Activated naive CD4-positive, alpha-beta T cell treated with anti-CD3 and anti-CD28 coated beads for 36 hours (primary cell): ENCODE results near the gene DNAI4. TPM values are rescaled to one million over a fixed set of nuclear protein-coding genes. Genes with fewer than 3 reads are reported as not detected.

Source experiments
- CTCF ChIA-PET: fragments of 350-600 bp; sonication (Branson Sonifier 250); formaldehyde crosslinking; loops from one replicate; lab custom pipeline; 2021; ENCODE audit warnings: antibody characterized with exemption; lab: Charles Lee
- DNase-seq: peaks from one replicate; pipeline ENCODE4 v3.0.0-alpha.2; 2020
- H3K27ac Mint-ChIP-seq: one replicate; pipeline ENCODE4 v1.8.0; 2021; ENCODE audit warnings: mild to moderate bottlenecking, mixed read lengths
- H3K27me3 Mint-ChIP-seq: one replicate; pipeline ENCODE4 v1.8.0; 2021; ENCODE audit warnings: low read depth, mixed read lengths
- H3K36me3 Mint-ChIP-seq: one replicate; pipeline ENCODE4 v1.8.0; 2021; ENCODE audit warnings: low read depth, mixed read lengths
- H3K4me1 Mint-ChIP-seq: one replicate; pipeline ENCODE4 v1.8.0; 2021; ENCODE audit warnings: low read depth, mixed read lengths
- H3K4me3 Mint-ChIP-seq: one replicate; pipeline ENCODE4 v1.8.0; 2021; ENCODE audit warnings: mild to moderate bottlenecking, moderate library complexity, mixed read lengths
- H3K9me3 Mint-ChIP-seq: one replicate; pipeline ENCODE4 v1.8.0; 2021; ENCODE audit warnings: mixed read lengths
- intact Hi-C: fragments of 100-400 bp; cut with micrococcal nuclease; formaldehyde crosslinking; loops from one replicate; pipeline ENCODE4 v1.15.1; 2023
- total RNA-seq, 2 experiments: library from RNA; stranded (reverse); gene quantifications; one replicate each; pipeline ENCODE4 v1.2.3, GENCODE V29; 2021

The DNAI4 gene
- total RNA-seq, 2 experiments from 2014 or later = 0.83 to 1.5 TPM

GRCh38 chr1:66773227-66773626 lies 151.4 kb downstream of the DNAI4 start:
- DNase-seq = no peak
- no peaks in the 10 kb centered on the region for H3K9me3 Mint-ChIP-seq
- CTCF ChIA-PET = no interaction called here
- H3K27me3 Mint-ChIP-seq = no peaks in the 10 kb centered on the region
- H3K36me3 Mint-ChIP-seq = no peaks in the 10 kb centered on the region
- no peak overlapping the region for H3K4me3 Mint-ChIP-seq
- H3K4me1 Mint-ChIP-seq = peaks cover 31% of the 10 kb centered on the region
- H3K27ac Mint-ChIP-seq = no peak overlapping the region
- intact Hi-C loops = loop anchor here (10.0 kb wide), 1 partner anchor 962 kb away; no protein-coding TSS in a partner anchor

GRCh38 chr1:66770694-66771093 lies 154.0 kb downstream of the DNAI4 start:
- intact Hi-C loops = loop anchor here (1.0 to 10.0 kb wide), 6 partner anchors 18 to 964 kb away; partner anchors contain the start of genes DNAI4 and MIER1
- Mint-ChIP-seq H3K36me3 (no peaks in the 10 kb centered on the region), H3K27ac (peak overlapping the region; percentile 68), H3K4me3 (no peak overlapping the region), H3K27me3 (no peaks in the 10 kb centered on the region), H3K9me3 (no peaks in the 10 kb centered on the region), H3K4me1 (peaks cover 35% of the 10 kb centered on the region)
- CTCF ChIA-PET = interaction anchor here (1.2 kb wide), 1 partner anchor 225 kb away, joined by 4 read pairs; no protein-coding TSS in a partner anchor
- peak; percentile 11 for DNase-seq

GRCh38 chr1:66770240-66770639 lies 154.4 kb downstream of the DNAI4 start:
- intact Hi-C loops = loop anchor here (1.0 to 10.0 kb wide), 6 partner anchors 18 to 965 kb away; partner anchors contain the start of genes DNAI4 and MIER1
- H3K27me3 Mint-ChIP-seq = no peaks in the 10 kb centered on the region
- H3K4me3 Mint-ChIP-seq = peak overlapping the region; percentile 37
- H3K9me3 Mint-ChIP-seq = no peaks in the 10 kb centered on the region
- H3K4me1 Mint-ChIP-seq = peaks cover 35% of the 10 kb centered on the region
- CTCF ChIA-PET = interaction anchor here (0.7 to 1.2 kb wide), 4 partner anchors 11 to 378 kb away, joined by 3 to 5 read pairs (median 4); no protein-coding TSS in a partner anchor
- H3K36me3 Mint-ChIP-seq = no peaks in the 10 kb centered on the region
- peak overlapping the region; percentile 68 for H3K27ac Mint-ChIP-seq
- no peak for DNase-seq

GRCh38 chr1:66769512-66770229 lies 155.0 kb downstream of the DNAI4 start:
- H3K9me3 Mint-ChIP-seq = no peaks in the 10 kb centered on the region
- H3K4me3 Mint-ChIP-seq = peak overlapping the region; percentile 37
- intact Hi-C loops = loop anchor here (1.0 to 10.0 kb wide), 7 partner anchors 19 to 965 kb away; partner anchors contain the start of genes DNAI4 and MIER1
- H3K27ac Mint-ChIP-seq = peak overlapping the region; percentile 68
- CTCF ChIA-PET = interaction anchor here (0.7 to 1.2 kb wide), 4 partner anchors 10 to 379 kb away, joined by 3 to 5 read pairs (median 4); no protein-coding TSS in a partner anchor
- no peaks in the 10 kb centered on the region for H3K36me3 Mint-ChIP-seq
- DNase-seq = peak; percentile 29
- H3K4me1 Mint-ChIP-seq = peaks cover 35% of the 10 kb centered on the region
- H3K27me3 Mint-ChIP-seq = no peaks in the 10 kb centered on the region

- no peaks in the 10 kb centered on the region for H3K36me3 Mint-ChIP-seq
- no peak overlapping the region for H3K27ac Mint-ChIP-seq
Observed at GRCh38 chr1:66768965-66769364, 155.7 kb downstream of the DNAI4 start.

GRCh38 chr1:66767626-66768025 lies 157.0 kb downstream of the DNAI4 start:
- Mint-ChIP-seq H3K36me3 (no peaks in the 10 kb centered on the region), H3K27me3 (no peaks in the 10 kb centered on the region), H3K27ac (no peak overlapping the region), H3K9me3 (no peaks in the 10 kb centered on the region), H3K4me1 (peaks cover 35% of the 10 kb centered on the region), H3K4me3 (no peak overlapping the region)
- CTCF ChIA-PET = interaction anchor here (0.6 to 3.8 kb wide), 4 partner anchors 20 to 1284 kb away, joined by 3 to 37 read pairs (median 4); no protein-coding TSS in a partner anchor
- DNase-seq = no peak
- intact Hi-C loops = loop anchor here (5.0 kb wide), 1 partner anchor 75 kb away; no protein-coding TSS in a partner anchor

More at GRCh38 chr1:66768965-66769364, 155.7 kb downstream of the DNAI4 start:
- Mint-ChIP-seq H3K4me1 (peaks cover 35% of the 10 kb centered on the region), H3K4me3 (no peak overlapping the region), H3K9me3 (no peaks in the 10 kb centered on the region), H3K27me3 (no peaks in the 10 kb centered on the region)
- DNase-seq = no peak
- intact Hi-C loops = loop anchor here (5.0 kb wide), 1 partner anchor 73 kb away; no protein-coding TSS in a partner anchor
- CTCF ChIA-PET = interaction anchor here (1.2 kb wide), 1 partner anchor 10 kb away, joined by 4 read pairs; no protein-coding TSS in a partner anchor

GRCh38 chr1:66764994-66765578 lies 159.6 kb downstream of the DNAI4 start:
- intact Hi-C loops = loop anchor here (1.0 to 5.0 kb wide), 7 partner anchors 77 to 736 kb away; no protein-coding TSS in a partner anchor
- Mint-ChIP-seq H3K4me1 (peaks cover 22% of the 10 kb centered on the region), H3K4me3 (no peak overlapping the region), H3K27me3 (no peaks in the 10 kb centered on the region), H3K27ac (no peak overlapping the region), H3K9me3 (no peaks in the 10 kb centered on the region), H3K36me3 (no peaks in the 10 kb centered on the region)
- DNase-seq = peak; percentile 80
- CTCF ChIA-PET = interaction anchor here (0.6 to 3.8 kb wide), 16 partner anchors 11 to 991 kb away, joined by 3 to 37 read pairs (median 4); partner anchors contain the start of genes DNAI4 and MIER1

Other genes starting within 250 kb of the DNAI4 start
- not detected for gene DYNLT5, start 172.4 kb downstream of the DNAI4 start, total RNA-seq
- not detected for gene INSL5, start 123.6 kb downstream of the DNAI4 start, total RNA-seq
- 10 to 100 TPM; 56.5 to 58.3 TPM for gene MIER1, start 134 bp upstream of the DNAI4 start, total RNA-seq
- 10 to 100 TPM; 10.5 to 11.1 TPM for gene SLC35D1, start 129.3 kb upstream of the DNAI4 start, total RNA-seq
- gene C1orf141, start 210.1 kb upstream of the DNAI4 start, total RNA-seq = under 1 TPM in 1 of 2 experiments, not detected in 1; 0.25 TPM
- gene IL23R, start 241.6 kb upstream of the DNAI4 start, total RNA-seq = 10 to 100 TPM; 12.2 to 14.9 TPM